Caco-2 (cell line): ENCODE data around the gene PRICKLE1. TPM values are rescaled to one million over a fixed set of nuclear protein-coding genes. Genes with fewer than 3 reads are reported as not detected.
A peak's percentile ranks its signal among the peaks of the same experiment; 100 is the strongest.

Source experiments
- BruUV-seq: library from RNA; stranded (reverse); fragments of 400-500 nt; replicated peaks from 2 replicates; lab custom pipeline; 2021; lab: Mats Ljungman, UMichigan
- CTCF ChIA-PET: fragments of 300-600 bp; sonication (Branson Sonifier 250); formaldehyde crosslinking; loops from one replicate; lab custom pipeline; 2022; ENCODE audit warnings: antibody characterized with exemption; lab: Charles Lee
- POLR2A ChIA-PET: fragments of 300-600 bp; sonication (Branson Sonifier 250); formaldehyde crosslinking; loops from one replicate; lab custom pipeline; 2022; ENCODE audit warnings: antibody characterized with exemption; lab: Charles Lee
- DNase-seq, 2 experiments: peaks; one replicate each; pipeline versions ENCODE4 v3.0.0 to v3.0.0-alpha.2; 2020 to 2022
- H3K27me3 ChIP-seq: replicated peaks from 2 replicates; pipeline ENCODE4 v1.6.0; 2011; ENCODE audit warnings: low read length; ENCODE audit not compliant: control insufficient read depth, insufficient read depth
- H3K36me3 ChIP-seq: 2 replicates; pipeline ENCODE4 v1.5.1; 2011; ENCODE audit warnings: low read length; ENCODE audit not compliant: control insufficient read depth, insufficient read depth
- H3K4me1 ChIP-seq: fragments of 250-450 bp; sonication (Bioruptor Pico); 2 replicates; pipeline ENCODE4 v1.5.1; 2020; ENCODE audit warnings: mild to moderate bottlenecking
- H3K4me3 ChIP-seq: 2 replicates; pipeline ENCODE4 v1.5.1; 2011; ENCODE audit warnings: low read depth, mild to moderate bottlenecking, control low read depth, low read length
- H3K9me3 ChIP-seq: fragments of 250-450 bp; sonication (Bioruptor Pico); 2 replicates; pipeline ENCODE4 v1.5.1; 2020; ENCODE audit warnings: mild to moderate bottlenecking, moderate library complexity
- H3K27ac Mint-ChIP-seq: one replicate; pipeline ENCODE4 v1.8.0; 2022; ENCODE audit warnings: mixed read lengths; ENCODE audit not compliant: unreplicated experiment
- H3K27me3 Mint-ChIP-seq: one replicate; pipeline ENCODE4 v1.8.0; 2022; ENCODE audit warnings: mixed read lengths; ENCODE audit not compliant: insufficient read depth, unreplicated experiment
- H3K36me3 Mint-ChIP-seq: one replicate; pipeline ENCODE4 v1.8.0; 2022; ENCODE audit warnings: mild to moderate bottlenecking, mixed read lengths; ENCODE audit not compliant: insufficient read depth, unreplicated experiment
- H3K4me1 Mint-ChIP-seq: one replicate; pipeline ENCODE4 v1.8.0; 2022; ENCODE audit warnings: low read depth, mixed read lengths; ENCODE audit not compliant: unreplicated experiment
- H3K4me3 Mint-ChIP-seq: one replicate; pipeline ENCODE4 v1.8.0; 2022; ENCODE audit warnings: mild to moderate bottlenecking, moderate library complexity, mixed read lengths; ENCODE audit not compliant: unreplicated experiment
- H3K9me3 Mint-ChIP-seq: one replicate; pipeline ENCODE4 v1.8.0; 2022; ENCODE audit warnings: mixed read lengths; ENCODE audit not compliant: unreplicated experiment
- intact Hi-C: fragments of 100-400 bp; cut with micrococcal nuclease; formaldehyde crosslinking; loops from one replicate; pipeline ENCODE4 v1.10.0; 2022; ENCODE audit not compliant: unreplicated experiment
- total RNA-seq: library from RNA; stranded (reverse); gene quantifications from 2 replicates; pipeline ENCODE4 v1.2.3, GENCODE V29; 2022
- TF ChIP-seq, protein P1 (sequence below), 2 experiments: fragments of 200-600 bp in 1 of 2; IDR thresholded peaks; 1 replicate in 1 of 2; 2 replicates in 1 of 2; pipeline versions ENCODE4 v1.5.1 to v1.8.0; 2011 to 2022; ENCODE audit warnings: antibody characterized with exemption in 1 of 2, control low read depth in 1 of 2, inconsistent platforms in 1 of 2, low read depth in 1 of 2, low read length in 1 of 2, mild to moderate bottlenecking in 1 of 2, moderate library complexity in 1 of 2; ENCODE audit not compliant: insufficient read depth in 1 of 2, severe bottlenecking in 1 of 2, unreplicated experiment in 1 of 2

Gene PRICKLE1
- total RNA-seq, 1 experiment from 2014 or later, result 4.5 TPM

DNA sequence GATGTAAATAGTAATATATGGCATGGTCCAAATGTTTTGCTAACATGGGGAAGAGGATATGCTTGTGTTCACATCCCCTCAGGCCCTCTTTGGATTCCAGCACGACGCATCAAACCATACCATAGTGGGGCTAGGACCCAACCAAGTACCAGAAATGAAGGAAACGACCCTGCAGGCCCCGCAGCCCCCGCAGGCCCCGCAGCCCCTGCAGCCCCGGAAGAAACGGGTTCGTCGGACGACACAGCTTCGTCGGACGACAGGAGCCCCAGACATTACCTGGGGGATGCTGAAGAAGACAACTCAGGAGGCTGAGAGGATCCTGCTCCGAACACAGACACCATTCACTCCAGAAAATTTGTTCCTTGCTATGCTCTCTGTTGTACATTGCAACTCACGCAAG, 143.7 kb downstream of the PRICKLE1 start:
- ChIA-PET CTCF (no interaction called here), POLR2A (no interaction called here)
- H3K9me3 ChIP-seq, result peaks cover 9% of the 10 kb centered on the region; the same call in 1 of the 2 replicates
- Mint-ChIP-seq H3K4me1 (peaks cover 7% of the 10 kb centered on the region), H3K27ac (no peak overlapping the region), H3K4me3 (no peak overlapping the region), H3K36me3 (peaks cover 54% of the 10 kb centered on the region), H3K27me3 (no peaks in the 10 kb centered on the region), H3K9me3 (no peaks in the 10 kb centered on the region)
- peaks cover 4% of the 10 kb centered on the region for H3K36me3 ChIP-seq
- no peak overlapping the region for H3K4me3 ChIP-seq
- intact Hi-C loops, result no loop called here
- no TSS peak for BruUV-seq
- TF ChIP-seq, protein P1, sequence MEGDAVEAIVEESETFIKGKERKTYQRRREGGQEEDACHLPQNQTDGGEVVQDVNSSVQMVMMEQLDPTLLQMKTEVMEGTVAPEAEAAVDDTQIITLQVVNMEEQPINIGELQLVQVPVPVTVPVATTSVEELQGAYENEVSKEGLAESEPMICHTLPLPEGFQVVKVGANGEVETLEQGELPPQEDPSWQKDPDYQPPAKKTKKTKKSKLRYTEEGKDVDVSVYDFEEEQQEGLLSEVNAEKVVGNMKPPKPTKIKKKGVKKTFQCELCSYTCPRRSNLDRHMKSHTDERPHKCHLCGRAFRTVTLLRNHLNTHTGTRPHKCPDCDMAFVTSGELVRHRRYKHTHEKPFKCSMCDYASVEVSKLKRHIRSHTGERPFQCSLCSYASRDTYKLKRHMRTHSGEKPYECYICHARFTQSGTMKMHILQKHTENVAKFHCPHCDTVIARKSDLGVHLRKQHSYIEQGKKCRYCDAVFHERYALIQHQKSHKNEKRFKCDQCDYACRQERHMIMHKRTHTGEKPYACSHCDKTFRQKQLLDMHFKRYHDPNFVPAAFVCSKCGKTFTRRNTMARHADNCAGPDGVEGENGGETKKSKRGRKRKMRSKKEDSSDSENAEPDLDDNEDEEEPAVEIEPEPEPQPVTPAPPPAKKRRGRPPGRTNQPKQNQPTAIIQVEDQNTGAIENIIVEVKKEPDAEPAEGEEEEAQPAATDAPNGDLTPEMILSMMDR (IDR thresholded peaks at IDR 0.05; ENCODE audit: insufficient read depth in 1 of 2, low read depth in 1 of 2, low read length in 1 of 2, severe bottlenecking in 1 of 2, unreplicated experiment in 1 of 2), result no peak
- no peaks in the 10 kb centered on the region for H3K27me3 ChIP-seq
- DNase-seq, result no peak
- peaks cover 31% of the 10 kb centered on the region for H3K4me1 ChIP-seq

DNA sequence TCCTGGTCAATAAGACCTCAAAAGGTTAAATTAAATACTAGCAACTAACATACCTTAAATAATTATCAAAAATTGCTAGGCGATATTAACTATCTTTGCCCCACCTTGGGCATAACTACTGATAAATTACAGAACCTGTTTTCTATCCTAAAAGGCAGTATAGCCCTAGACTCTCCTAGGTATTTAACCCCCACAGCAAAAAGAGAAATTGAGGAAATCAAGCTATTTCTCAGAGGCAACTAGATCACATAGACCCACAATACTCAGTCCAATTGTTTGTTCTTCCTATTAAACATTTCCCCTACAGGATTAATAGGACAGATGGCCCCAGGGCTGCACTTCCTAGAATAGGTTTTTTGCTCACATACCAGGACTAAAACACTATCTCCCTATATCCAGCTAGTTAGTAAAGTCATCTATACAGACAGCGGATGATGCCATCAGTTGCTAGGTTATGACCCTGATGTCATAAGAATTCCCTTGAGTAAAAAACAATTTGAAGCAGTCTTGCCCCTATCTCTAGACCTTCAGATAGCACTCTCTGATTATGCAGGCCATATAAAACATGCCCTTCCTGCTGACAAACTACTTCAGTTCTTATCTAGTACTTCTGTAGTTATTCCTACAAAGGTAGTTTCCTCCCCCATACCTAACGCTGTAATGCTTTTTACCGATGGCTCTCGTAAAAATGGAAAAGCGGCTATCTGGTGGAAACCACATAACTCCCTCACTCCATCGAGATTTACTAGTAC, 145.2 kb downstream of the PRICKLE1 start:
- H3K4me1 Mint-ChIP-seq, result peaks cover 7% of the 10 kb centered on the region
- Histone ChIP-seq H3K4me3 (no peak overlapping the region), H3K4me1 (peaks cover 39% of the 10 kb centered on the region), H3K9me3 (peaks cover 9% of the 10 kb centered on the region; the same call in 1 of the 2 replicates), H3K36me3 (peaks cover 4% of the 10 kb centered on the region), H3K27me3 (no peaks in the 10 kb centered on the region)
- no peaks in the 10 kb centered on the region for H3K27me3 Mint-ChIP-seq
- no peak overlapping the region for H3K4me3 Mint-ChIP-seq
- CTCF ChIA-PET, result no interaction called here
- TF ChIP-seq, protein P1 (IDR thresholded peaks at IDR 0.05; ENCODE audit: insufficient read depth in 1 of 2, low read depth in 1 of 2, low read length in 1 of 2, severe bottlenecking in 1 of 2, unreplicated experiment in 1 of 2), result no peak
- no TSS peak for BruUV-seq
- no peak overlapping the region for H3K27ac Mint-ChIP-seq
- no peaks in the 10 kb centered on the region for H3K9me3 Mint-ChIP-seq
- intact Hi-C loops, result no loop called here
- peaks cover 46% of the 10 kb centered on the region for H3K36me3 Mint-ChIP-seq
- no peak for DNase-seq
- POLR2A ChIA-PET, result no interaction called here

- Mint-ChIP-seq H3K4me3 (peak overlapping the region; percentile 20), H3K36me3 (peaks cover 33% of the 10 kb centered on the region), H3K9me3 (no peaks in the 10 kb centered on the region), H3K27me3 (no peaks in the 10 kb centered on the region), H3K27ac (peak overlapping the region; percentile 77), H3K4me1 (peaks cover 7% of the 10 kb centered on the region)
- no peaks in the 10 kb centered on the region for H3K27me3 ChIP-seq
- DNase-seq, result no peak
- intact Hi-C loops, result no loop called here
- H3K4me1 ChIP-seq, result peaks cover 44% of the 10 kb centered on the region
- no peak overlapping the region for H3K4me3 ChIP-seq
- peaks cover 4% of the 10 kb centered on the region for H3K36me3 ChIP-seq
- ChIA-PET CTCF (interaction anchor here (1.2 to 1.6 kb wide), 2 partner anchors 39 to 64 kb away, joined by 3 to 4 read pairs; no protein-coding TSS in a partner anchor), POLR2A (no interaction called here)
- peaks cover 9% of the 10 kb centered on the region; the same call in 1 of the 2 replicates for H3K9me3 ChIP-seq
- no TSS peak for BruUV-seq
- TF ChIP-seq, protein P1 (IDR thresholded peaks at IDR 0.05; ENCODE audit: insufficient read depth in 1 of 2, low read depth in 1 of 2, low read length in 1 of 2, severe bottlenecking in 1 of 2, unreplicated experiment in 1 of 2), result no peak
These were observed 146.7 kb downstream of the PRICKLE1 start for GRCh38 chr12:42442888-42443287.
